ENCODE data around the gene BCR.
"Not testable (repeated sequence)": the region's sequence is repeated elsewhere in the genome, so short reads cannot be mapped to it uniquely, and the experiment has no call there.

The BCR gene

DNA sequence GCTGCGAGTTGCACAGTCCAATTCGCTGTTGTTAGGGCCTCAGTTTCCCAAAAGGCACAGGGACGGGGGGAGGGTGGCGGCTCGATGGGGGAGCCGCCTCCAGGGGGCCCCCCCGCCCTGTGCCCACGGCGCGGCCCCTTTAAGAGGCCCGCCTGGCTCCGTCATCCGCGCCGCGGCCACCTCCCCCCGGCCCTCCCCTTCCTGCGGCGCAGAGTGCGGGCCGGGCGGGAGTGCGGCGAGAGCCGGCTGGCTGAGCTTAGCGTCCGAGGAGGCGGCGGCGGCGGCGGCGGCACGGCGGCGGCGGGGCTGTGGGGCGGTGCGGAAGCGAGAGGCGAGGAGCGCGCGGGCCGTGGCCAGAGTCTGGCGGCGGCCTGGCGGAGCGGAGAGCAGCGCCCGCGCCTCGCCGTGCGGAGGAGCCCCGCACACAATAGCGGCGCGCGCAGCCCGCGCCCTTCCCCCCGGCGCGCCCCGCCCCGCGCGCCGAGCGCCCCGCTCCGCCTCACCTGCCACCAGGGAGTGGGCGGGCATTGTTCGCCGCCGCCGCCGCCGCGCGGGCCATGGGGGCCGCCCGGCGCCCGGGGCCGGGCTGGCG lies at the start of gene BCR:
Gene BCR, plus strand, starts transcription at position 209 of the 592 bp plus-strand sequence. CDS start 452 bp downstream, outside the sequence.
- no peak for DNase-seq (ENCODE audit: low read depth)
- peak within 1 kb of the TSS; percentile 65 for H3K4me3 ChIP-seq (ENCODE audit: low read depth, low read length)
- no peak for TF ChIP-seq CTCF (IDR thresholded peaks at IDR 0.05; ENCODE audit: control insufficient read depth, extremely low read depth, insufficient read depth)

GRCh38 chr22:23130697-23131096 lies 49.6 kb upstream of the BCR start:
- DNase-seq (ENCODE audit: low read depth): no peak
- TF ChIP-seq CTCF (IDR thresholded peaks at IDR 0.05; ENCODE audit: control insufficient read depth, extremely low read depth, insufficient read depth): no peak
- no peak overlapping the region for H3K4me3 ChIP-seq (ENCODE audit: low read depth, low read length)

DNA sequence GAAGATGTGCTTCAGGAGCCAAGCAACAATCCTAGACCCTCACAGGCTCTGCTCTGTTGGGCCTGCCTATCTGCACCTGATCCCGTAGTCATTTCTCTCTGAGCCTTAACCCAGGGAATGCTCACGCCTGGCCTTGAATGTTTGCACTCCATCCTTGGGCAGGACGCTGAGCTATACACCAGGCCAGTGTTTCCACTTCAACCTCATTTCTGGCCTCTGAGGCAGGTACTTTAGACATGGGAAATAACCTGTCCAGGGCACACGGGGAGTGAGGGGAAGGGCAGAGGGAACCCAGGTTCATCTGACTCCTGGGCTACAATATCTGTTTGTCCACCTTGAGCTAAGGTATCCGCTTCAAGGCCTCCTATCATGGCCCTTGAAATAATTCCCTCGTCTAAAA lies 48.4 kb upstream of the BCR start:
- H3K4me3 ChIP-seq (ENCODE audit: low read depth, low read length): no peak overlapping the region
- DNase-seq (ENCODE audit: low read depth): no peak
- no peak for TF ChIP-seq CTCF (IDR thresholded peaks at IDR 0.05; ENCODE audit: control insufficient read depth, extremely low read depth, insufficient read depth)

DNA sequence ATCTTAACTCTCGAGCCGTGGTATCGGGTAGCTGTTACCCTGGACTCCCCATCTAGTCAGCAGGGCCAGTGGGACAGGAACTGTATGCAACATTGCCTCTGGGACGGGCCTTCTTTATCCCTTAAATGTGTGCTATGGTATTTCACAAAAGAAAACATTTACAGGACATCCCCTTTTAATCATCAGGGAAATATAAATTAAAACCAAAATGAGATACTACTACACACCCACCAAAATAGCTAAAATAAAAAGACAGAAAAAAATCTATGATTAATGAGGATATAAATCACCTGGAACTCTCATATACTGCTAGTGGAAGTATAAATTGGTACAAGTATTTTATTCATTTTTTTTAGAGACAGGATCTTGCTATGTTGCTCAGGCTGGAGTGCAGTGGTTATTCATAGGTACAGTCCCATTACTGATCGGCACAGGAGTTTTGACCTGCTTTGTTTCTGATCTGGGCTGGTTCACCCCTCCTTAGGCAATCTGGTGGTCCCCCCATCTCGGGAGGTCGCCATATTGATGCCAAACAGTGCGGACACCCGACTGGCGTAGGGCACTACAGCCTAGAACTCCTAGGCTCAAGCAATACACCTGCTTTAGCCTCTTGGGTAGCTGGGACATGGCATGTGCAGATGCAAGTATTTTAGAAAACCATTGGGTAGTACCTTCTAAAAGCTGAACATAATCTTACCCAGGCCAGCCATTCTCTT lies 47.8 kb upstream of the BCR start:
- no peak overlapping the region for H3K4me3 ChIP-seq (ENCODE audit: low read depth, low read length)
- no peak for TF ChIP-seq CTCF (IDR thresholded peaks at IDR 0.05; ENCODE audit: control insufficient read depth, extremely low read depth, insufficient read depth)
- DNase-seq (ENCODE audit: low read depth): no peak

DNA sequence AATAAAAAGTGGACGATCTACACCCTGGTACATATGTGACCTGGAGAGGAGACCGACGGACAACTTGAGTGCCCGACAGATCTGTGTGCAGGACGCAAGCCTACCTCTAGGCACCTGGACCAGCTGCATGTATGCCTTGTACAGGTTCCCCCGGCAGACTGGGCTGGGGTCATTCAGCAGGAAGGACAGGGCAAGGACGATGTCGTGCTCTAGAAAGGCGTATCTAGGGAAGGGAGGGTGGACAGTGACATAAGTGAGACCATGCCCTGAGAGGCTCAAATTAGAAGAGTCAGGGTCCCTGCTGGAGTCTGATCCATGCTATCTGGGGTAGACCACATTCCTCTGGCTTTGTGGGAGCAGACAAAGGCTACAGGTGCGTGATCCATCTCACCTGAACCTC lies 46.4 kb upstream of the BCR start:
- TF ChIP-seq CTCF (IDR thresholded peaks at IDR 0.05; ENCODE audit: control insufficient read depth, extremely low read depth, insufficient read depth): no peak
- no peak for DNase-seq (ENCODE audit: low read depth)
- no peak overlapping the region for H3K4me3 ChIP-seq (ENCODE audit: low read depth, low read length)

DNA sequence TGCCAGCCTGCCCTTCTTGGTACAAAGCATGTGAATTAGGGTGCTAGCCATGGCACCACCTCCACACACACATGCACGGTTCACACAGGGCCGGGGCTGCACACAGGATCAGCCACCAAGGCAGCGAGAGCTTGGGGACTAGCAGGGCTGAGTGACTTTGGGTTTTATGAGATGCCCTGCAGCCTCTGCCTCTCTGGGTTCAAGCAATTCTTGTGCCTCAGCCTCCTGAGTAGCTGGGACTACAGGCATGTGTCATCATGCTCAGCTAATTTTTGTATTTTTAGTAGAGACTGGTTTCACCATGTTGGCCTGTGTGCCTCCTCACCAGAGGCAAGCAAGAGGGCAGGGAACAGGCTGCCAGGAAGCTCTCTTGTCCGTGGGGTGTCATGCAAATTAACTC lies 43.3 kb upstream of the BCR start:
- not testable (repeated sequence) for DNase-seq (ENCODE audit: low read depth)

GRCh38 chr22:23137468-23137867 lies 42.8 kb upstream of the BCR start:
- no peak overlapping the region for H3K4me3 ChIP-seq (ENCODE audit: low read depth, low read length)
- no peak for DNase-seq (ENCODE audit: low read depth)
- no peak for TF ChIP-seq CTCF (IDR thresholded peaks at IDR 0.05; ENCODE audit: control insufficient read depth, extremely low read depth, insufficient read depth)

More for the DNA sequence above, 43.3 kb upstream of the BCR start:
- H3K4me3 ChIP-seq (ENCODE audit: low read depth, low read length): not testable (repeated sequence)

All from LNCaP clone FGC (cell line).